Effector CD8-positive, alpha-beta T cell (primary cell): ENCODE measurements around the gene GDPD5.

Experiments
- DNase-seq: peaks from one replicate; lab custom pipeline; 2025; lab: John Stamatoyannopoulos, UW

The GDPD5 gene

DNA sequence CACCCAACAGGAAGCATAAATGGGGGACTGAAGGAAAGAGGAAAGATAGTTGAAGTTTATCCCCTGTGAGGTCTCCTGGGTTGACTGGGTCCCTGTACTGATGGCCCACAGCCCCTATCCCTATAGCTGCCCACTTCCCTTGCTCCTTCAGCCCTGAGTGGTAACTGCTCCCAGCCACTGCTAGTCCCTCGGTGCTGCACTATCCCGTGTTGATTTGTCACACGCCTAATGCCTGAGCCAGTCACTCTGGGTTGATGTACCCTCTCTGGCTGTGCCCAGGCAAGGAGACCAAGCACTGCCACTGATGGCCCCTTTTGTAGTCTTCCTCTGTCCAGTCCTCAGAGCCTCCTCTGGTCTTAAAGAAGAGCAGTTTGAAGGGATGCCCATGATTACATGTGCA lies 9.6 kb downstream of the GDPD5 start:
- no peak for DNase-seq

DNA sequence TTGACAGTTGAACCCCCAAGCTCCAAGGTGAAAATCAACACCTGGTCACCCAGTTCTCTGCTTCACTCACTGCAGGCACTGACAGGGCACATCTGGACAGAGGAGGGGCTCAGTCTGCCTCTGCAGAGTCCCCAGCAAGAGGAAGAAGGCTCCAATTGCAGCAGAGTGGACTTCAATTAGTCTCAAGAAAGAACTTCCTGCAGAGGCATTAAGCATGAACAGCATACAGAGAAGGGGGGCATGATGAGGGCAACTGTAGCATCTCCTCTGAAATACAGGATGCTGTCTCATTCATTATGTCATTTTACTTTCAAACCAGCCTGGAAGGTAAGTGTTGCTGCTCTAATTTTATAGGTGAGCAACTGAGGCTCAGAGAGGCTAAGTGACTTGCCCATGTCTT lies 11.1 kb downstream of the GDPD5 start:
- DNase-seq, result no peak

DNA sequence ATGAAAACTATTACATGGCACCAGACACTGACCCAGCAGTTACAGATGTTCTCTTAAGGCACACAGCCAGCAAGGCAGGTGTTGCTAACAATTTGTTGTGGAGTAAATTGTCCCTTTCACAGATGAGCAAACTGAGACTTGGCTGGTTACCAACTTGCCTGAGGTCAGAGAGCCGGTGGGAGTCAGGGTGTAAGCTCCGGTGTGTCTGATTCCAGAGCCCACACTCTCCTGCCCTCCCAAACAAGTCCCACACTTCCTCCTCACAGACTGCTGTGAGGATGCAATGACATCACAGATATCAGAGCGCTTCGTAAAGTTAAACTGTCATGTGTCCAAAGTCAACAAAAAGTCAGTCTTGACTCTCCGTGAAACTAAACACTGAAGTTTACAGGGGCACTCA lies 12.5 kb downstream of the GDPD5 start:
- DNase-seq, result no peak

DNA sequence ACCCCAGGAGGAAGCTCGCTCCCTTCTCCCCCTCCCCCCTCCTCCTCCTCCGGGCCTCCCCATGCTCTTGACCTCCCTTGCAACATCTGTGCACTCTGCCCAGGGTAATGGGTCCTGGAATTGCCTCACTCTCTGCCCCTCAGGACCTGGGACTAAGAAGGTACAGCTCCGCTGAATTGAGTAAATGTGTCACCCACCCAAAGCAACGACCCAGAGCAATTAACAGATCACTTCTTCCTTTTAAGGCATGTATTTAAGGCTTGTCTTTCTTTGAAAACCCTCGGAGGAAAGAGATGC lies 15.1 kb downstream of the GDPD5 start:
- DNase-seq, result no peak

DNA sequence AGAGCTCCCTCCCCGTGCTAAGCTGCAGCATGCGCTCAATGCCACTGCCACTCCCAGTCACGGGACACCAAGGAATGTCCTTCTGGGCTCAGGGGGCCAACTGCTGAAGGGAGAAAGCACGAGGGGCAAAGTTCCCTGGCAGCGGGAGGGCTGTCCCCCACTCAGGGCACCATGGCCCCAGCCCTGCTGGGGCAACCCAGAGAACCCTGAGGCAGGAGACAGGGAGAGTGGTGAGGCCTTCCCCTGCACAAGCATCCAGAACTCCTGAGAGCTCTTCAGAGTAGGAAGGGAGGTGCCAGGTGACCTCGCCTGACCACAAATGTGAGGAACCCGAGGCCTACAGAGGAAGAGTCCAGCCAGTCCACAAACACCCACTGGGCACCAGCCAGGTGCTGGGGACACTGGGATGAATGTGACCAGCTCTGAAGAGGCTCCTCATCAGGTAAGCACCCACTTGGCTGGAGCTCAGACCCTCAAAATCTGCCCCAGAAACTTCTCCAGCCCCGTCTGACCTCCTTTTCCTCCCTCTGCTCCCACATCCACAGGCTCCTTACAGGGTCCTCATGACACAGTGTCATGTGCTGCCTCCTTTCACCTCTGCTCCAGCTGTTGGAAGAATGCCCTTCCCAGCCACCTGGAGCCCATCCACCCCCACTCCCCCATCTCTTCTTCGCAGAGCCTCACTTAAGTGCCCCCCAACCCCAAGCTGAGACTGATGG lies 15.6 kb downstream of the GDPD5 start:
- no peak for DNase-seq

DNA sequence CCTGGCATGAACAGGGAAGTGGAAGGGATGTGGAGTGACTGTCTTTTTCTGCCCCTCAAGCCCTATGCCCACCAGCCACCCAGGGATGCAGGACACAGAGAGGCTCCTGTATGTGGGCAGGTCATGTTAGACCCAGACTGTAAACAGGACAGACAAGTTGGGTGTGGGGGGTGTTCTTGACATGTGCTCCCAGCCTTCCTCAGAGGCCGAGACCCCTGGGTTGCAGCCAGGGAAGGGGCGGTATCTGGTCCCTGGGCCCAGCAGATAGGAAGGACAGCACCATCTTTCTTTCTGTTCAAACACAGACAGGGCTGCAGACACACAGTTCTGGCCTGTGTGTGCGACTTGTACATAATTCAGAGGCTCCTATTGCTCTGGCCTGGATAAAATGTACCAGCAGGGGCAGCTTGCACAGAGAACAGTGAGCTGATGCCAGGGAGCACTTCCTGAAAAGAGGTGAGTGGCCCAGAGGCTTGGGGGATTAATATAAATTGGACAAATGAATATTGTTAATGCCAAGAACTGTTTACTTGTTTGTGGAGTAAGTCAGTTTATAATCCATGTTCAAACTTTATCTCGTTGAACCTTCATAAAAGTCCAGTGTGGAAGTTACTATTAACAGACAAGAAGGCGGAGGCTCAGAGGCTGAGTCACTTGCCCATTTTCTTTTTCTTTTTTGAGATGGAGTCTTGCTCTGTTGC lies 16.6 kb downstream of the GDPD5 start:
- no peak for DNase-seq

DNA sequence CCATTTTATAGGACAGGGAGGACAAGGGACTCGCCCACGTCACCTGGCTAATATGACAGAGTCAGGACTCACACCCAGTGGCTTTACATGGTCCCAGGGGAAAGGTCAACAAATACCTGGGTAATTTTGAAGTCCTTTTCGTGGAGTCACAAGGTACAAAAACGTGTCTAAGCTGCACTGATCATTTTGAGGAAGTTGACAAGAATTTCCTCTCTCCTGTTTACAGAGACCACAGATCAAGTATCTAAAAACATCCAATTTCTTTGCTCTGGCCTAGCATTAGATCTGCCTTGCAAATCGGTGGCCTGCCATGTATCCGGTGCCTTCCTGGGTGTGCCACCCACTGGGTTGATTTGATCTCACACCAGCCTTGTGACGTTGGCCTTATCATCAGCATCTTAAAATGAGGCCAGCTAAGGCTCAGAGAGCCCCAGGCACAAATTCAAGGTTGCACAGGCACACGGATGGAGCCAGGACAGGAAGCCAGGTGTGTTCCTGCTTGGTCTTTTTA lies 17.6 kb downstream of the GDPD5 start:
- DNase-seq, result no peak

DNA sequence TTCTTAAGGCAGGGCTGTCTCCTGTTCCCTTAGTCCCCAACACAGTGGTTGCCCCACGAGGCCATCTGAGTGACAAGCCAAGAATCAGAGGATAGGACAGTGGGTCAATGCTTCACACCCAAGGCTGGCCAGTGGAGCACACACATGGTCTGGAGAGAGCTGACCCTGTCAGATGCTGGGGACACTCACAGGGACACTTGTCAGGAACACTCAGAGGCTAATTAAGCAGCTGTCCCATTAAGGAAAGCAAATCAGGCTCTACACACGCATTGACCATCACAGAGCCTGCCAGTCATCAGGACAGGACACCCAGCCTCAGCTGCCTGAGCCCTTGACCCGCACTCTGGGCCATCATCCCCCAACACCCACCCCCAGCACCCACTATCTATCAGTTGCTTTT lies 18.2 kb downstream of the GDPD5 start:
- no peak for DNase-seq

DNA sequence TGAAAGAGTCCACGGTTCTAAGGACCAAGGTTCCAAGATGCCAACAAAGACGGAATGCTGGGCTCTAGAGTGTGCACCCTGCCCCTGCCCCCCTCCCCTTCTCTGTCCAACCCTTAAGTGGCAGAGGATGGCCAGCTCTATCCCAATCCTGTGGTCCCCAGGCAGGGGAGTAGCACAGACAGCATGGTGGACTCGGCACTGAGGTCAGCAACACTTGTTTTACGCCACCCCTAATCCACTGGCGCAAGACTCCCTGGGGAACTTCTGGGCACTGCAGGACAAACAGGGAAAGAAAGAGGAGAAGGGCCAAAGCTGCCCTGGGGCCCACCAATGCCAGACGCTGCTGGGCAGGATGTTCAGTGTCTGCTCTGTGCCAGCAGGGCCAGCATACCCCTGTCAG lies 18.9 kb downstream of the GDPD5 start:
- no peak for DNase-seq

DNA sequence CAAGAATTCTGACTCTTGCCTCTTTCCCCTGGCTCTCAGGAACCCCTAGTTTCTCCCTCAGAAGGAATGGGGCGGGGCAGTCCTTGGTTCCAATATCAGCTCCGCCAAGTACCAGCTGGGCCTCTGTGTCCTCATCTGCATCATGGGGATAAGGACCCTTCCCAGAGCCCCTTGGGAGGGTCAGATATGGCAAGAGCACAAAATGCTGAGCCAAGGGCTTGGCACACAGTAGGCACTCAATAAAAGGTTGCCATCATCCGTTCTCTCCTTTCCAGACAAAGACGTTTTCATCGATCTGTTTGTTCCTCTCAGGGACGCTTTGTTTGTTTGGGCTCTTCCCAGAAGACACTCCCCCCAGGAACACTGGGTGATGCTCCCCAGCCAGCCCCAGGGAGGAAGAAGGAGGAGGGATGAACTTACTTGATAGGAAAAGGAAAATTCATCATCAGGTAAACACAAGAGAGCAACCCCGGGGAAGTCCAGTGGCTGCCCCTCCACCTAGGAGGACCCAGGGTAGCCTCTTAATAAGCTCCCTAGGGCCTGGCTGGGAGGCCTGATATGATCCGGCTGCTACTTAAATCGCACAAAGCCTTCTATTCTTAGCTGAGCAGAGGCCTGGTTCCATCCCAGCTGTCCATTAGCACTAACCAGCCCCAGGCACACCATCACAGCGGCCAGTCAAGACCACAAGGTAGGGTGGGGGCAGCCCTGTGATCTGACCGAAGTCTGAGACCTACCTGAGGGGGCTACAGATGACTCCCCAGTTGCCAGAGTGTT lies 19.6 kb downstream of the GDPD5 start:
- DNase-seq, result no peak

DNA sequence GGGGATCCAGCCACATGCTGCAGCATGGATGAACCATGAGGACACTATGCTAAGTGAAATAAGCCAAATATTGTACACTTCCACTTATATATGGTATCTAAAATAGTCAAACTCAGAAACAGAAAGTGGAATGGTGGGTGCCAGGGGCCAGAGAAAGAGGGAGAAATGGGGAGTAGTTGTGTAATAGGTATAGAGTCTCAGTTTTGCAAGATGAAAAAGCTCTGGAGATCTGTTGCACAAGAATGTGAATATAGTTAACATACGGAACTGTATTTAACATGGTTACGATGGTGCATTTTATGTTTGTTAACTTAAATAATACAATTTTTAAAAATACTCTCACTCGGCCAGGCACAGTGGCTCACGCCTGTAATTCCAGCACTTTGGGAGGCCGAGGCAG lies 21.2 kb downstream of the GDPD5 start:
- no peak for DNase-seq

DNA sequence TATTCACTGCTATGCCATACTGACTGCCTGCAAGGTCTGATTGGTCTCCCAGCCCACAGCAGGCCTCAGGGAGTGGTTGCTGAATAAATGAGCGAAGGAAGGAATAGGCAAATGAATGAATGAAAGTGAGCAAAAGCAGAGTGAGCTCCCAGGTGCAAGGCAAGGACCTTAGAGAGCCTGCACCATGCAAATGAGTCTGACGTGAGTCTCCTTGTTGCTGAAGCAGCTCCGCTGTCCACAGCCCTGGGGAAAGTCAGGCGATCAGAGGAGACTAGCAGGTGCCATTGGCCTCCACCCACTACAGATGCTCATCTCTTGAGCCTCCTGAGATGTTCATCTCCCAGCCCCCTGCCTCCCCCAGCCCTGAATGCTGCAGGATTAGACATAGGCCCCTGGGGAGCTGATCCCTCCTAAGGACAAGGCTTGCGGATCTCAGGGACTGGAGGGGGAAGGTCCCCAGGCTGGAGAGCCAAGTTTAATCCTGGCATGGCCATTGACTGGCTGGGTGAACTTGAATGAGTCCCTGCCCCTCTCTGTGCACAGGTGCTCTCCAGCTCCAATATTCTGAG lies 22.1 kb downstream of the GDPD5 start:
- DNase-seq, result no peak

DNA sequence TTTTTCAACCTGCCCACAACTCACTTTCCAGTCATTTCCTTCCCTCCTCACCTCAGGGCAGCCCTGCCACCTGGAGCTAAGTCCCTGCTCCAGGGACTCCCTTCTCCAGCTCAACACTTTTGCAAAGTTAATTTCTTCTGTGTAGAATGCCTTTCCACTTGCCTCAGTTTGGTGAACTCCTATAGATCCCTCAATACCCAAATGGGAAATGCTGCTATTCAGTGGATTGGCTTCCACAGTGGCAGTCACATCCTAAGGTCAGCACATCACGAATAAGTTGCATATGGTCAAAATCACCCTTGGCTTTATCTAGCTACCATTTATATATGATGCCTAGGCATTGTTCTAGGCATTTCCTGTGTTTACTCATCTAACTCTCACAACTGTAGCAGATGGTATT lies 23.6 kb downstream of the GDPD5 start:
- DNase-seq, result no peak

DNA sequence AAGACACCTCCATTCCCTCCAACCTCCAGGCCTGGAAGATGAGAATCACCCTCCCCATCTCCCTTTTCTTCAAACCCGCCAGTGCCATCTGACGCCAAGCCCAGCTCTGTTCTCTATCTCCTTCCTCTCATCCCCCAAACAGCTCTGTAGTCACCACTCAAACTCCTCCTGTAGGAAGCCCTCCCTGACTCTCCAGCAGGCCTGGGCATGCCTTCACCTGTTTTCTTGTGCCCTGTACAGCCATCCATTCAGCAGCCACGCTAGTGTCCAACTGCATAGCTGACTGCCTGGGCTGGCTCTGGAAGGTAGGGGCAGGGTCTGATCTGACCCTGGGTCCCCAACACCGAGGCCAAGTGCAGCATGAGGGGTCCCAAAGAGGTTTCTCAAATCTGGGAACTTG lies 25.0 kb downstream of the GDPD5 start:
- DNase-seq, result no peak

DNA sequence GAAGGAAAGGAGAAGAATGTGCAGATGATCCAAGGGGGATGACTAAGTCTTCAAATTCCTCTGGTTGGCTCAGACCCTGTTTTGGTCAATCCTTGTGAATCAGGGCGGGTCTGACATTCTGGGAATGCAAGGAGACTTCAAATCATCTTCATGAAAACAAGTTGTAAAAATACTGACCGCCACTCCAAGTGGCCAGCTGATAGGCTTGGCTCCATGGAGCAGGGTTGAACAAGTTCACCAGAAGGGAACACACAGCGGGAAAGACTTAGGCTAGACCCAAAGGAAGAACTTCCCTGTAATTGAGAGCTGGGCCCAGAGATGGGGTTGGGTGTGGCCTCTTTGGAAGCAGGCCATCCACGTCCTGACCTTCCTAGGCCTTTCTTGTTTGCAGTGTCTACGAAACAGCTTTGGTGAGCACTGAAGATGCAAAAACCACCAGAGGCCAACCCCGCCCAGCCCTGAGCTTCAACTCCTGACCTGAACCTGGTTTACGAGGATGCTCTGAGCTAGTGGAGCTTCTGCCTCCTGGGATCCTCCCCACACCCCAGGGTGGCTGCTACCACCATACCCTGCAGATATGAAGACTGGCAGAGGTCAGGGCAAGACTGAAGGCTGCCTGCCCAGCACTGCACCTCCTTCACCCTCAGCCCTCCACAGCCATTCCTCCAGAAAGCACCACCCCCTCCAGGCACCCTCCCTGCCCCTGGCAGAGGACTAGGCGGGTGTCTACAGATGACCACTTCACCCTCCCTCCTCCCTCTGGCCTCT lies 26.1 kb downstream of the GDPD5 start:
- no peak for DNase-seq

DNA sequence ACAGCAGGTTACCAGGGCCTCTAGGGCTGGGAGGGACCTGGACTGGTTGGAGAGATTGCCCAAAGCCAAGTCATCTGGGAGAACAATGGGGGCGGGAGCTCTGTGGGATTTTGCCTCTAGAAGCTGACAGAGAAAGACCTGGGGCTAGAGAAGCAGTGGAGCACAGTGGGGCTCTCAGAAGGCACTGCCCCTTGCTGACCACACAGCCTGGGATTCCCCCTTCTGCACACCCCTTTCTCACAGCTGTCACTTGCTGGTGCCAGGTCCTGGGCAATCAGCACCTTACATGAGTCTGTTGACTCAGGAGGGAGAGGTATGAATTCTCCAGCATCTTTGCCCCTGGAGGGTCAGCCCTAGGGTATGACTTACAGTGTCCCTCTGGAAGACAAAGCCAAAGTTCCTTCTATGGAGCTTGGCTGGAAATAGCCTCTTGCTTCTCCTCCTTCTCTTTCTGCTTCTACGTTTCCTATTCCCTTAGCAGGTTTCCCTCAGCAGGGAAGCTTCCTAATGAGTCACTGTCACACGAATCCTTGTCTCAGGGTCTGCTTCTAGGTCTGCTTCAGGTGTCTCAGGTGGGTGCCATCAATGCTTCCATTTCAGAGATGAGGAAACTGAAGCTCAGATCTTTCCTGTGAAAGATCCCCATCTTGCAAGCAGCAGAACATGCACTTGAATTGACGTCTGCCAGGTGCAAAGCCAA lies 27.0 kb downstream of the GDPD5 start:
- DNase-seq, result no peak

DNA sequence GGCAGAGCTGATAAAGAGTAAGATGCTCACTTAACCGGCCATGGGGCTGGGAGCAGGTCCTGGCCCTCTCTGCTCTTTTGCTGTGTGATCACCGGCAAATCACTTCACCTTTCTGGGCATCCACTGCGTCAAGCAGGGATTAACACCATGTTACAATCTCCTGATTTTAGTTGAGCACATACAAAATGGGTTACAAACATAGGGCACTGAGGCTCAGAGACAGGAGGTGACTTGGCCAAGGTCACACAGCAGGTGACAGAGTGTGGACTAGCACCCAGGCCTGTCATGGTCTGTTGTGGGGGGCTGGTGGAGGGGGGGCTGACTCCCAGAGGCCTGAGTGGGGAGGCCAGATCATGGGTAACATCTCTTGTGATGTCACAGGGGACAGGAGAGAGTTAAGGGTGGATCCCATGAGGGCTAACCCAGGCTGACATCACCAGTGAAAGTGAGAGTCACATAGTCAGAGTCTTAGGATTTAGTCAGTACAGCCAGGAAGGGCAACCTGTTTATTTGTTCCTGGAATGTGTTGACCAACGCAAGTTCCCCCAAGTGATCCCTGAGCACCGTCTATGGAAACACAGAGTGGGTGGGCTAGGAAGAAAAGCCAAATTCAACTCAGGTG lies 27.8 kb downstream of the GDPD5 start:
- DNase-seq, result no peak

DNA sequence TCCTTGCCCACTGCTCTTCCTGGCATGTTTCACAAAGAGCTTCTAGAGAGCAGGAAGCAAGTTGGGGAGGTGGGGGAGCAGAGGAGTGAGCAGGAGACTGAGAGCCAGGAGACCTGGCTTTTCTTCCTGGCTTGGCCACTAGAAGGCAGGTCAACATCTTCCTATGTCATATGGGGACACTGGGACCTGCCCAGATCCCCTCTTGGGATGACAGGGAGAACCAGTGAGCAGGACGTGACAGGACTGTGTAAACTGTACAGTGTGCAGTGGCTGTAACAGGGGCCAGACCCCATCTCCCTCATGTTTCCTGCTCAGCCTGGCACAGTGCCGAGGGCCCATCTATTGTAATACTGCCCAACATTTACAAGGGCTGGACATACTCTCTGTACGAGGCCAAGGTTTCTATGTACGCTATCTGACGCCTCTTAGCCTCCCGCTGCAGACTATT lies 29.4 kb downstream of the GDPD5 start:
- no peak for DNase-seq

DNA sequence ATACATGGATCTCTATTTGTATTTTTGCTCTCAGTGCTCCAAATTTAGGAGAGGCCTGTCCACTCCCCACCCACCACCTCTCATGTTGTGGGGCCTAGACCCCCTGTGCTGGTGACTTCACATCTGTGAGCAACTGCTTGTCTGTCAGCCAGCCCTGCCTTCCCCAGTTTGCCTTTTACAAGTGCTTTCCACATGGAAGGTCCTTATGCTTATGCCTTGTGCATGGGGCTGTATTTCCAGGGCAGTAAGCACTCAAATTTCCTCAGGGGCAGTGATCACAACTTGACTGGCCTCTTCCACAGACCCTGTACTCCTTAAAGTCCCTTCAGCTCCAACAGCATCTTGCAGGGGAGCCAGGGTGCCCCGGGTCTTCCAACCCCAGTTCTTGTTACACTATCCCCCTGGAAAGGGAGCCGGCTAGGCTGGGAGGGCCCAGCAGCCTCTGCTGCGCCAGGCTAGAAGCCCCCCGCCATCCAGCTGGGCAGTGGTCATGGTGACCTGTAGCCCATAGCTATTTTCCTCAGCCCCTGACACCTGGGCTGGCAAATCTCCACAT lies 29.9 kb downstream of the GDPD5 start:
- no peak for DNase-seq

DNA sequence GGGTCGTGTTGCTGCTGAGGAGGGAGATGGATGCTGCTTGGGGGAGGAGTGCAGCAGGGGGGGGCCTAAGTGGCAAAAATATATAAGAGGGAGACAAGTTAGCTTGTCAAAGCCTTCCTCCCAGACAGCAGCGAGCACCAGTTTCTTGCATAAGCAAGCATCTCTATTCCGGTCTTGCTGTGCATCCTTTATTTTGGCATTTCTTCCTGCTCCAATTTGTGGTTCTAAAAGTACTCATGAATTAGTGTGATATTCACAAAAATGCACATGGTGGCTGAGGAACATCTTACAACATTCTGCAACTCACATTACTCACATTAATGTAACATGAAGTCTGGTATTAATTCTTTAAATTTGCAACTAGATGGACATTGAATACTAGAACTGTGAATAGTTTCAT lies 32.1 kb downstream of the GDPD5 start:
- DNase-seq, result no peak
